OCI-LY7 (cell line): Measurements from ENCODE around the gene SERPINA12. TPM values are rescaled to one million over a fixed set of nuclear protein-coding genes. Genes with fewer than 3 reads are reported as not detected.

ENCODE experiments used
- BruUV-seq: library from RNA; stranded (reverse); fragments of 400-500 nt; replicated peaks from 2 replicates; lab custom pipeline; 2021; lab: Mats Ljungman, UMichigan
- CTCF ChIA-PET: fragments of 300-600 bp; sonication (Branson Sonifier 250); formaldehyde crosslinking; loops from one replicate; lab custom pipeline; 2022; ENCODE audit warnings: antibody characterized with exemption; ENCODE audit not compliant: unreplicated experiment; lab: Charles Lee
- POLR2A ChIA-PET: fragments of 300-600 bp; sonication (Branson Sonifier 250); formaldehyde crosslinking; loops from one replicate; lab custom pipeline; 2022; ENCODE audit warnings: antibody characterized with exemption; lab: Charles Lee
- DNase-seq: peaks from one replicate; pipeline ENCODE4 v3.0.0-alpha.2; 2015; ENCODE audit warnings: low spot score
- H2AFZ ChIP-seq: fragments of 200-600 bp; sonication (generic), shearing (Covaris generic); 2 replicates; pipeline ENCODE4 v1.6.1; 2014; ENCODE audit warnings: mild to moderate bottlenecking, antibody characterized with exemption, low read length, moderate library complexity
- H3K27ac ChIP-seq: fragments of 200-600 bp; sonication (generic); 2 replicates; pipeline ENCODE4 v1.5.1; 2014; ENCODE audit warnings: mixed run types, low read depth, mild to moderate bottlenecking, moderate library complexity, low read length, inconsistent platforms; ENCODE audit not compliant: poor library complexity, severe bottlenecking
- H3K36me3 ChIP-seq: fragments of 200-600 bp; sonication (generic); 2 replicates; pipeline ENCODE4 v1.6.1; 2014; ENCODE audit warnings: mild to moderate bottlenecking, antibody characterized with exemption, low read length, moderate library complexity, mixed read lengths; ENCODE audit not compliant: insufficient read depth
- H3K4me1 ChIP-seq: fragments of 200-600 bp; sonication (generic); 2 replicates; pipeline ENCODE4 v1.5.1; 2014; ENCODE audit warnings: mild to moderate bottlenecking, low read length; ENCODE audit not compliant: insufficient read depth, poor library complexity, severe bottlenecking
- H3K4me2 ChIP-seq: fragments of 200-600 bp; sonication (generic); 2 replicates; pipeline ENCODE4 v1.6.1; 2014; ENCODE audit warnings: mild to moderate bottlenecking, low read length
- H3K4me3 ChIP-seq: fragments of 200-600 bp; sonication (generic); 2 replicates; pipeline ENCODE4 v1.5.1; 2014; ENCODE audit warnings: mild to moderate bottlenecking, low read depth, low read length; ENCODE audit not compliant: poor library complexity, severe bottlenecking
- H3K79me2 ChIP-seq: fragments of 200-600 bp; sonication (generic); 2 replicates; pipeline ENCODE4 v1.6.1; 2016; ENCODE audit warnings: low read depth, mild to moderate bottlenecking, low read length, moderate library complexity, mixed read lengths; ENCODE audit not compliant: insufficient read depth
- H3K9me2 ChIP-seq: fragments of 200-600 bp; sonication (generic); 2 replicates; pipeline ENCODE4 v1.6.1; 2016; ENCODE audit warnings: mild to moderate bottlenecking, low read length, mixed read lengths; ENCODE audit not compliant: insufficient read depth
- H3K9me3 ChIP-seq: fragments of 200-600 bp; sonication (generic); 2 replicates; pipeline ENCODE4 v1.6.1; 2014; ENCODE audit warnings: mild to moderate bottlenecking, mixed run types, low read length, mixed read lengths
- H4K20me1 ChIP-seq: fragments of 200-600 bp; sonication (generic); 2 replicates; pipeline ENCODE4 v1.6.1; 2014; ENCODE audit warnings: mild to moderate bottlenecking, antibody characterized with exemption, low read length, moderate library complexity, mixed read lengths; ENCODE audit not compliant: insufficient read depth
- EZH2phosphoT487 ChIP-seq: fragments of 200-600 bp; sonication (generic); IDR thresholded peaks from 2 replicates; pipeline ENCODE4 v1.6.1; 2018; ENCODE audit warnings: low read depth, borderline replicate concordance, mild to moderate bottlenecking, mixed run types, antibody characterized with exemption, low read length, moderate library complexity, mixed read lengths
- intact Hi-C: fragments of 100-400 bp; cut with micrococcal nuclease; formaldehyde crosslinking; loops from one replicate; pipeline ENCODE4 v1.10.0; 2022; ENCODE audit not compliant: unreplicated experiment
- total RNA-seq, 2 experiments: library from RNA; depleted of rRNA in 1 of 2; stranded (reverse); fragments of >200 nt in 1 of 2; shearing (Covaris generic) in 1 of 2; gene quantifications; 2 replicates each; pipeline ENCODE4 v1.2.3, GENCODE V29; 2014 to 2022
- TF ChIP-seq, protein P1 (sequence below): fragments of 200-600 bp; sonication (generic); conservative IDR thresholded peaks from 2 replicates; pipeline ENCODE4 v1.5.1; 2014; ENCODE audit warnings: mild to moderate bottlenecking, antibody characterized with exemption, low read length, moderate library complexity, mixed read lengths

Gene SERPINA12
- total RNA-seq, 2 experiments from 2014 or later: not detected

DNA sequence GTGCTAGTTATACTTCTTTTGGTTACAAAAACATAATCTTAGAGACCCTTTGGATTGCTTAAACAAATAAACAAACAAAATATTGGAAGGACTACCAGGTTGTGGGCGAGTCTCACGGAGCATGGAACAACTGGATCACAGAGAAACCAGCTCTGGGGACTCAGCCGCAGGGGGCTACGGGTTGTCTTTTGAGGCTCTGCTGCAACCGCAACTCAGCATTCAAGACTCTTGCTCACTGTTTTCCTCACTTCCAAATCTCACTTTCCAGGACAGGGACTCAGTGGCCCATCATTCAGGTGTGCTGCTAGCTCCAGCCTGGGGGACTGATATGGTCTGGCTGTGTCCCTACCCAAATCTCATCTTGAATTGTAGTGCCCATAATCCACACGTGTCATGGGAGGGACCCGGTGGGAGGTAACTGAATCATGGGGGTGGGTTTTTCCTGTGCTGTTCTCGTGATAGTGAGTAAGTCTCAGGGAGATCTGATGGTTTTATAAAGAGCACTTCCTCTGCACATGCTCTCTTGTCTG is 37.9 kb upstream of the SERPINA12 start:
- TF ChIP-seq, protein P1, sequence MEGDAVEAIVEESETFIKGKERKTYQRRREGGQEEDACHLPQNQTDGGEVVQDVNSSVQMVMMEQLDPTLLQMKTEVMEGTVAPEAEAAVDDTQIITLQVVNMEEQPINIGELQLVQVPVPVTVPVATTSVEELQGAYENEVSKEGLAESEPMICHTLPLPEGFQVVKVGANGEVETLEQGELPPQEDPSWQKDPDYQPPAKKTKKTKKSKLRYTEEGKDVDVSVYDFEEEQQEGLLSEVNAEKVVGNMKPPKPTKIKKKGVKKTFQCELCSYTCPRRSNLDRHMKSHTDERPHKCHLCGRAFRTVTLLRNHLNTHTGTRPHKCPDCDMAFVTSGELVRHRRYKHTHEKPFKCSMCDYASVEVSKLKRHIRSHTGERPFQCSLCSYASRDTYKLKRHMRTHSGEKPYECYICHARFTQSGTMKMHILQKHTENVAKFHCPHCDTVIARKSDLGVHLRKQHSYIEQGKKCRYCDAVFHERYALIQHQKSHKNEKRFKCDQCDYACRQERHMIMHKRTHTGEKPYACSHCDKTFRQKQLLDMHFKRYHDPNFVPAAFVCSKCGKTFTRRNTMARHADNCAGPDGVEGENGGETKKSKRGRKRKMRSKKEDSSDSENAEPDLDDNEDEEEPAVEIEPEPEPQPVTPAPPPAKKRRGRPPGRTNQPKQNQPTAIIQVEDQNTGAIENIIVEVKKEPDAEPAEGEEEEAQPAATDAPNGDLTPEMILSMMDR: no peak
- no peak for TF ChIP-seq EZH2phosphoT487
- POLR2A ChIA-PET: no interaction called here
- no peaks in the 10 kb centered on the region for H3K79me2 ChIP-seq
- no peak for DNase-seq
- H3K36me3 ChIP-seq: no peaks in the 10 kb centered on the region
- no peak overlapping the region for H3K4me3 ChIP-seq
- no peak overlapping the region for H3K27ac ChIP-seq
- H2AFZ ChIP-seq: no peak overlapping the region
- H4K20me1 ChIP-seq: no peaks in the 10 kb centered on the region
- intact Hi-C loops: no loop called here
- BruUV-seq: no TSS peak
- CTCF ChIA-PET: no interaction called here
- H3K9me2 ChIP-seq: no peaks in the 10 kb centered on the region
- no peaks in the 10 kb centered on the region for H3K9me3 ChIP-seq
- no peak overlapping the region for H3K4me2 ChIP-seq
- no peaks in the 10 kb centered on the region for H3K4me1 ChIP-seq

DNA sequence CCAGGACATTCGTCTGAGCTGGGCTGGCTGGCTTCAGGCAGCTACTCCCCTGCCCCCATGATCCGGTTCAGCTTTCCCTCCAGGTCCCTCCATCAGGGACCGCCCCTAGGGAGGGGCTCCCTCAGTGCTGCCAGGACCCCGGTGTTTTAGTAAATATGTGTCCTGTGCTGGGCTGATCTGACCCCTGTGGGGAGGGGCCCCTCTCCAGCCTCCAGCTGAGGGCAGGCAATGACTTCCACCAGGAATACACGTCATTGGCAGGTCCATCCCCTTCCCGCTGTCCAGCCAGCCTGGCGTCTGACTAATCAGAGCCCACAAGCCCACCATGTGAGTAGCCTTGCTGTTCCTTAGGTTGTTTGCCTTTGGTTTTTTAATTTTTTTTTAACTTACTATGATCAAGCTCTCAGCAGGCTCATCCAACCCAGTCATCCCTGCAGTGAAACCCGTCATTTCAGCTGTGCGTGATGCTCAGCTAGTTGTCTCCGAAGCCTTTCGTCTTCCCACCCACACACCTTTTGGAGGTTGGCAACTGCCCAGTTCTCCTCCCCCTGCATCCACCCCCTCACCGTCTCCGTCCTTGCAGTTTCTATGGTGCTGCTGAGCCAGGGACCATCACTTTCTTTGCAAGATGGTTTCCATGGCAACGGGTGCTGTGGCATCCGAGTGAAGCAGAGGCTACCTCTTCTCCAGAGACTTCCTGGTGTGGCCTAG is 36.0 kb upstream of the SERPINA12 start:
- Histone ChIP-seq H4K20me1 (no peaks in the 10 kb centered on the region), H3K9me2 (no peaks in the 10 kb centered on the region), H2AFZ (no peak overlapping the region), H3K4me3 (no peak overlapping the region), H3K27ac (no peak overlapping the region), H3K9me3 (no peaks in the 10 kb centered on the region), H3K4me2 (no peak overlapping the region), H3K36me3 (no peaks in the 10 kb centered on the region), H3K79me2 (no peaks in the 10 kb centered on the region), H3K4me1 (no peaks in the 10 kb centered on the region)
- intact Hi-C loops: no loop called here
- DNase-seq: no peak
- POLR2A ChIA-PET: interaction anchor here (0.6 kb wide), 2 partner anchors 9 to 53 kb away, joined by 3 to 7 read pairs; no protein-coding TSS in a partner anchor
- no peak for TF ChIP-seq EZH2phosphoT487
- CTCF ChIA-PET: no interaction called here
- no TSS peak for BruUV-seq

DNA sequence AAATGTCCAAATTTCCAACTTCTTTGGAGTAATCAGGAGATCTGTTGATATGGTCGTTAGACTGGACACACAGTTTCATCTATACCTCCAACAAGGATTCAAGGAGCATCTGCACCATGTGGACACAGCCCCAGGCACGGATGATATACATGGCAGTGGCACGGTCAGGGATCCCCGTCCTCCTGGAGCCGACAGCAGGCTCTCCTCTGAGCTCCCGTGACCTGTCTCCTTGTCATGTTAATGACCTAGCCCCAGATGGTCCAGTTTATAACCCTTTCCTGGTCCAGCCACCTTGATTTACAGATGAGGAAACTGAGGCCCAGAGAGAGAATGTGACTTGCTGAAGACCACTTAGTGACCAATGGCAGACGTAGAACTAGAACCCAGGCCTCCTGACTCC is 35.5 kb upstream of the SERPINA12 start:
- CTCF ChIA-PET: no interaction called here

More for the DNA sequence above, 35.5 kb upstream of the SERPINA12 start:
- H2AFZ ChIP-seq: no peak overlapping the region
- H3K4me3 ChIP-seq: no peak overlapping the region
- intact Hi-C loops: no loop called here
- TF ChIP-seq, protein P1: no peak
- TF ChIP-seq EZH2phosphoT487: no peak
- POLR2A ChIA-PET: interaction anchor here (0.6 kb wide), 1 partner anchor 54 kb away, joined by 7 read pairs; no protein-coding TSS in a partner anchor
- no peak overlapping the region for H3K4me2 ChIP-seq
- DNase-seq: no peak
- H3K9me3 ChIP-seq: no peaks in the 10 kb centered on the region
- no peak overlapping the region for H3K27ac ChIP-seq
- BruUV-seq: no TSS peak
- H3K79me2 ChIP-seq: no peaks in the 10 kb centered on the region
- no peaks in the 10 kb centered on the region for H3K4me1 ChIP-seq
- H3K36me3 ChIP-seq: no peaks in the 10 kb centered on the region
- H3K9me2 ChIP-seq: no peaks in the 10 kb centered on the region
- no peaks in the 10 kb centered on the region for H4K20me1 ChIP-seq
